H54 (cell line): Measurements from ENCODE around the gene YAF2.
"Not testable (repeated sequence)": the region's sequence is repeated elsewhere in the genome, so short reads cannot be mapped to it uniquely, and the experiment has no call there.

Source experiments
- DNase-seq: peaks from one replicate; pipeline ENCODE4 v3.0.0; 2011; ENCODE audit warnings: low spot score, mixed read lengths; ENCODE audit not compliant: insufficient read length
- FAIRE-seq: peaks from 3 replicates; lab custom pipeline; 2011; peaks lifted over from hg19 to GRCh38; lab: Jason Lieb, UNC
- POLR2A ChIP-seq: IDR thresholded peaks from 2 replicates; pipeline ENCODE4 v1.6.1; 2011; ENCODE audit warnings: low read depth, mild to moderate bottlenecking, low read length

YAF2 gene

GRCh38 chr12:42199007-42199406, 39.0 kb downstream of the YAF2 start:
- FAIRE-seq: no peak
- DNase-seq: no peak
- TF ChIP-seq POLR2A: no peak

- TF ChIP-seq POLR2A: no peak
- no peak for DNase-seq
- no peak for FAIRE-seq
Measured at GRCh38 chr12:42196723-42197603, 41.1 kb downstream of the YAF2 start.

- FAIRE-seq: no peak
Measured at GRCh38 chr12:42192686-42193085, 45.4 kb downstream of the YAF2 start.

GRCh38 chr12:42192258-42192657, 45.8 kb downstream of the YAF2 start:
- no peak for FAIRE-seq
- DNase-seq: no peak
- TF ChIP-seq POLR2A: no peak

More at GRCh38 chr12:42192686-42193085, 45.4 kb downstream of the YAF2 start:
- no peak for DNase-seq
- TF ChIP-seq POLR2A: no peak

GRCh38 chr12:42190376-42190775, 47.7 kb downstream of the YAF2 start:
- DNase-seq (no peak), FAIRE-seq (no peak)
- TF ChIP-seq POLR2A: no peak

- FAIRE-seq, DNase-seq: not testable (repeated sequence)
Measured at GRCh38 chr12:42188275-42188674, 49.8 kb downstream of the YAF2 start.

- no peak for TF ChIP-seq POLR2A
- DNase-seq (no peak), FAIRE-seq (no peak)
Measured at GRCh38 chr12:42187799-42188198, 50.2 kb downstream of the YAF2 start.

GRCh38 chr12:42186793-42187192, 51.3 kb downstream of the YAF2 start:
- no peak for DNase-seq
- no peak for TF ChIP-seq POLR2A
- no peak for FAIRE-seq

GRCh38 chr12:42182394-42182793, 55.7 kb downstream of the YAF2 start:
- no peak for DNase-seq
- FAIRE-seq: no peak
- TF ChIP-seq POLR2A: no peak

GRCh38 chr12:42180990-42181596, 57.0 kb downstream of the YAF2 start:
- TF ChIP-seq POLR2A: no peak

GRCh38 chr12:42178101-42178500, 59.9 kb downstream of the YAF2 start:
- no peak for FAIRE-seq
- no peak for TF ChIP-seq POLR2A
- DNase-seq: no peak

More at GRCh38 chr12:42180990-42181596, 57.0 kb downstream of the YAF2 start:
- DNase-seq (no peak), FAIRE-seq (peak; percentile 60)

GRCh38 chr12:42174978-42175377, 63.1 kb downstream of the YAF2 start:
- TF ChIP-seq POLR2A: no peak
- FAIRE-seq: peak; percentile 52

GRCh38 chr12:42173961-42174521, 64.0 kb downstream of the YAF2 start:
- FAIRE-seq (no peak), DNase-seq (no peak)
- no peak for TF ChIP-seq POLR2A

More at GRCh38 chr12:42174978-42175377, 63.1 kb downstream of the YAF2 start:
- no peak for DNase-seq

GRCh38 chr12:42172441-42173210, 65.4 kb downstream of the YAF2 start:
- no peak for FAIRE-seq
- DNase-seq: no peak
- no peak for TF ChIP-seq POLR2A
